ENCODE results near the gene BLM.
"Not testable (repeated sequence)": the region's sequence is repeated elsewhere in the genome, so short reads cannot be mapped to it uniquely, and the experiment has no call there.

The BLM gene

DNA sequence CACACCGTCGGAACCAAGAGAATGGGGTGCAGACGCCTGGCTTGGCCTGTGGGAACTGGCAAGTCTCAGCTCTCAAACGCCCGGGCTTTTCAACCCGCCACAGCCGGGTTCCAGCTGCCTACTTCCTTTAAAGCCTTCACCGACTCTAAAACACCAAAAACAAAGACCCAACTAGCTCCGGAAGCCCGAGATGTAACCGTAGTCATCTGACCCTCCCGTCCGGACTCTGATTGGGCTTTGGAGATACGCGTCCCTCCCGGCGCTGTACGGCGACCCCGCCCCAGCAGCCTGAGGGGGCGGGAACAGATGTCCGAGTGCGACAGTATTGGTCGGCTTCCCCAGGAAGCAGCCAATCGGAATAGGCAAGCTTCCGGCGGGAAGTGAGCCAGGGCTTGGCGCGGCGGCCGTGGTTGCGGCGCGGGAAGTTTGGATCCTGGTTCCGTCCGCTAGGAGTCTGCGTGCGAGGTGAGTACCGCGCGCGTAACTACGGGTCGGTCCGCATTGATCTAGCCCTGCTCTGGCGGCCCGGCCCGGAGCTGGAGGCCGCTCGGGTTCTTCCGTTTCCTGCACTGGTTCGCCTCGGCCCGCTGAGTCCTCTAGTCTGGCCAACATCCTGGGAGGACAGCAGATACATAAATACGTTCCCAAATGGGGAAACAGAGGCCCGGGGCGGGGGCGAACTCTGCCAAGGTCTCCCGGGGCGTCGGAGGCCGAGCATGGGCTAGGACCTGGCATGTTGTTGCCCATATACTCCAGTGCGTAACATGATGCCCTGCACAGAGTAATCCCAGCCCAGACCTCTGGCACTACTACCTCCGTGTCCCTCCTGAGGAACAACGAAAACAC is at the start of gene BLM:
BLM (plus strand) TSS at position 371 of the 846 bp plus-strand sequence. CDS start 30,047 bp downstream, outside the sequence.
- DNase-seq: peak; percentile 97

DNA sequence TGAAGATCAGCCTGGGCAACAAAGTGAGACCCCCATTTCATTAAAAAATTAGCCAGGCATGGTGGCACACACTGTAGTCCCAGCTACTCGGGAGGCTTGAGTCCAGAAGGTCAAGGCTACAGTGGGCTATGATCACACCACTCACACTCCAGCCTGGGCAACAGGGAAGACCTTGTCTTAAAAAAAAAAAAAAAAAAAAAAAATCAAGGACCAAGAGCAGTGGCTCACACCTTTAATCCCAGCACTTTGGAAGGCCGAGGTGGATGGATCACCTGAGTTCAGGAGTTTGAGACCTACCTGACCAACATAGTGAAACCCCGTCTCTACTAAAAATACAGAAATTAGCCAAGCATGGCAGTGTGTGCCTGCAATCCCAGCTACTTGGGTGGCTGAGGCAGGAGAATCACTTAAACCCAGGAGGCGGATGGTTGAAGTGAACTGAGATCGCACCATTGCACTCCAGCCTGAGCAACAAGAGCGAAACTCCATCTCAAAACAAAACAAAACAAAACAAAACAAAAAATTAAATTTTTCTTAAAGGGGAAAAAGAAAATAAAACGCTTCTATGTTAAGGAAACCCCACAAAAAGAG is 49.3 kb upstream of the BLM start:
- not testable (repeated sequence) for DNase-seq

GRCh38 chr15:90670631-90671030 is 46.5 kb upstream of the BLM start:
- DNase-seq: not testable (repeated sequence)

- DNase-seq: no peak
These were observed 45.9 kb upstream of the BLM start for GRCh38 chr15:90671216-90671615.

- DNase-seq: not testable (repeated sequence)
These were observed 43.8 kb upstream of the BLM start for GRCh38 chr15:90673357-90673756.

DNA sequence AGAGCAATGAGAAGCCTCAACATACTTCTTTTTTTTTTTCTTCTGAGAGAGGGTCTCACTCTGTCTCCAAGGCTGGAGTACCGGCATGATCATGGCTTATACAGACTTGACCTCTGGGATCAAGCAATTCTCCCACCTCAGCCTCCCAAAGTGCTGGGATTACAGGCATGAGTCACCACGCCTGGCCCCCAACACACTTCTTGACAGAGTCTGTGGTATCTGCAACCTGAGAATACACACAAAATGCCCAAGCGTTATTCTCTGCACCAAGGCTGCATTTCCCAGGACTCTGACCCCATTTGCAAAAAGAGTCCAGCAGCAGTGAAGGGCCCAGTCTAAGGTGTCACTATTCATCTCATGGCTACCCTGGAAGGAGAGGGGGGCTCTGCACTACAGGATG is 42.7 kb upstream of the BLM start:
- no peak for DNase-seq

DNA sequence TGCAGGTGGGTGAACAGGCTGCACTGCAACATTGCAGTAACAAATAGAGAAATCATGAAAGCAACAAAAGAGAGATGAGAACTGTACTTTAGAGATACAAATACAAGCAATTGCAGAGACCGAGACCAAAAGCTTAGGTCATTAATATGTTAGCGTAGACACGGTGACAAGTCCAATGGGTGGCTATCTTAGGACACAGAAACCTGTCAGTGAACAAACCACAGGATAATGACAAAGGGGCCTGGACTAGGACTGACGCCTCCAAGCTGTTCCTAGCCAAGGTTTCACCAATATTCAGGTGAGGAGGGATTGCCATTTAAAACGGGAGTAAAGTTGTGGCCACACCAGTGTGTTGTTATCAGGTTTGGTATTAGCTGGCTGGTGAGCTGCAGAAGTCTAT is 41.7 kb upstream of the BLM start:
- no peak for DNase-seq

GRCh38 chr15:90677807-90678790 is 39.0 kb upstream of the BLM start:
- DNase-seq: no peak

- DNase-seq: no peak
These were observed 37.2 kb upstream of the BLM start for GRCh38 chr15:90679959-90680358.

- no peak for DNase-seq
These were observed 36.7 kb upstream of the BLM start for GRCh38 chr15:90680371-90680935.

DNA sequence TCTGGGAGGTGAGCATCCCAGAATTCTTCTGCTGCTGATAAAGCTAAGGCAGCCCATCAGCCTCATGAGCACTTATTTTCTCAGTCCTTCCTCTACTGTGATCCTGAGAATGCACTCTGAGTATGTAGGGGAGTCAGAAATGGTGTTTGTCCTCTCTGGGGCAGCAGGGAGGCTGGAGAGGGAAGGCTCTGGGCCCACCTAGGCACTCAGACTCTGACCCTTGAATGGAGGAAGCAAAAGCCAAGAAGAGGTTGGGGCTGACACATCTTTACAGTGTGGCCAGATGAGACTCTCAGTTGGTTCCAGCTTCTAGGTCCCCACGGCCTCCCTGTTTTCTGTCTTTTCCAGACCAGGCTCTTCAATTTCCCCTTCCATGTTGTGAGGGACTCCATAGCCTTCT is 36.1 kb upstream of the BLM start:
- DNase-seq: no peak

GRCh38 chr15:90681480-90681879 is 35.7 kb upstream of the BLM start:
- DNase-seq: no peak

GRCh38 chr15:90683371-90683770 is 33.8 kb upstream of the BLM start:
- DNase-seq: no peak

GRCh38 chr15:90683876-90684275 is 33.3 kb upstream of the BLM start:
- no peak for DNase-seq

DNA sequence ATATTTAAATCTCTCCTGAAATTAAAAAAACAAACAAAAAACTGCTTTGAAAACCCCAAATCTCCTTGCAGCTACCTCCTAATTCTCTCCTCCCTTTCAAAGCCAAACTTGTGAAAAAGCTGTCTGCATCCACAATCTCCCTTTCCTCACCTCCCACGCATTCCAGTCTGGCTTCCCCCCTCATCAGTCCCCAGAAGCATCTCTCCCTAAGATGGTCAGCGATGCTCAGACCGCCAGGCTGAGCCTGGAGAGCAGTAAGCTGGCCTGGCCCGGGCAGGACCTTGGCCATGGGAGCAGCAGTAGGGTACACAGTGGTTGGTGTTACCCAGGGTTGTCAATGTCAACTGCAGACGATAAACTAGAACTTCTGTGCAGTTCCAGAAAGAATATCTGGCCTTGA is 32.9 kb upstream of the BLM start:
- no peak for DNase-seq

- no peak for DNase-seq
These were observed 31.3 kb upstream of the BLM start for GRCh38 chr15:90685591-90686434.

DNA sequence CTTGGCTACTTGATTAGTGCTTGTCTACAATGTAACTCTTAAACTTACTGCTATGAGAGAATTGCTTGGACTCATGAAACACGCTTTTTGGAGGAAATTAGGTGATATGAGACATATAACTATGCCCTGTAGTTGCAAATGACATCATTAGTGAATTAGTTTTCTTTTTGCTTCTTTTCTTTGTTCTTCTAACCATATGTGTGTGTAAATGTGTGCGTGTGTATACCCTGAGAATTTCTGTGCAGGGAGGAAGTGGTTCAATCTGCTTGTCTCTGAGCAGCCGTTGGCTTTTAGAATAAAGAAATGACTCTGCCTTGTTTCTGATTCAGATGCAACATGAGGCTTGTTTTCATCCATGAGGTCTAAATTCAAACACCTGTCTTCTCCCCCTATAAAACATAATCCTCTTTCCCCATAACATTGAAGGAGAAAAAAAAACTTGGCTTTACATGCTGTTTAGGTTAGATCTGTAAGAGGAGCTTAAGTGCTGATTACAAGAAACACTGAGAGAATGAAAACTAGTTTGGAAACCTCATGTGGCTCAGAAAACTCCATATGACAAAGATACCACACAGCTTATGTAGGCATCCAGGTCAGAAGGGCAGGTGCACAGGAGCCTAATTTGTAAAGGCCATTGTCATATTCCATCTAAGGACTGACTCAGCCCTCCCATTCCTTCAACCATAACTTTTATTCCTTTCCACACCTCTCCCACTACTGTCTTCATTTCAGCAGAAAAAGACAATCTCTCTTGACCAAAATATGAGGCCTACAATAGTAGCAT is 30.5 kb upstream of the BLM start:
- no peak for DNase-seq

DNA sequence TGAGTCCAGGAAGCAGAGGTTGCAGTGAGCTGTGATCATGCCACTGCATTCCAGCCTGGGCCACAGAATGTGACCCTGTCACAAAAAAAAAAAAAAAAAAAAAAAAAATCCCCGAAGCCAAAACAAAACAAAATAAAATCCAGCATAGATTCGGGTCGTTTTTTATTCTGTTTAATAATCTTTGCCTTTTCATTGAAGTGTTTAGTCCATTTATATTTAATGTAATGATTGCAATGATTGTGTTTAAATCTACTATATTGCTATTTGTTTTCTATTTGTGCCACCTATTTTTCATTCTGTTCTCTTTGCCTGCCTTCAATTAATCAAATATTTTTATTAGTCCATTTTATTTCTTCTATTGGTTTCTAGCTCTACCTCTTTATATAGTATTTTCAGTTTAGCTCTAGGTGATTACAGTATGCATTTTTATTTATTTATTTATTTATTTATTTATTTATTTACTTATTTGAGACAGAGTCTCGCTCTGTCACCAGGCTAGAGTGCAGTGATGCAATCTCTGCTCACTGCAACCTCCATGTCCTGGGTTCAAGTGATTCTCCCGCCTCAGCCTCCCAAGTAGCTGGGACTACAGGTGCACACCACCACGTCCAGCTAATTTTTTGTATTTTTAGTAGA is 27.7 kb upstream of the BLM start:
- DNase-seq: not testable (repeated sequence)

DNA sequence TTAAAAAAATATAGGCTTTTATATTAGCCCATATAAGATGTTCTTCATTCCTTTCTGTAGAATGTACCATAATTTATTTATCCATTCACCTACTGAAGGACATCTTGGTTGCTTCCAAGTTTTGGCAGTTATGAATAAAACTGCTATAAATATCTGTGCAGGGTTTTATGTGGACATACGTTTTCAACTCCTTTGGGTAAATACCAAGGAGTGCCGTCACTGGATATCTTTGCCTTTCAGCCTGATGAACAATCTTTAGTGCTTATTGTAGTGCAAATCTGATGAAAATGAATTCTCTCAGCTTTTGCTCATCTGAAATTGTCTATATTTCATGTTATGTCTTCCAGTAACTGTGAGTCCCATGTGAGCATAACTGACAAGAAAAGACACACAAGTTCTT is 26.6 kb upstream of the BLM start:
- DNase-seq: no peak

- DNase-seq: no peak
These were observed 25.8 kb upstream of the BLM start for GRCh38 chr15:90691369-90691768.

All from CD4-positive, alpha-beta T cell treated with Interleukin-15 for 1 hour (primary cell).